Sigmoid colon (tissue), 4 donors: ENCODE data around the gene FANCC.
"Not testable (repeated sequence)": the region's sequence is repeated elsewhere in the genome, so short reads cannot be mapped to it uniquely, and the experiment has no call there.

Experiments
- POLR2AphosphoS5 ChIP-seq, 4 donors: sonication (generic); formaldehyde crosslinking; IDR thresholded peaks; one replicate each; pipeline ENCODE4 v1.6.1; 2017; ENCODE audit warnings: antibody characterized with exemption in 4 of 4
- TF ChIP-seq, protein P1 (sequence below), 4 experiments: fragments of 450-650 bp in 3 of 4; fragments of 200-600 bp in 1 of 4; IDR thresholded peaks; one replicate each; pipeline ENCODE4 v1.5.1; 2016 to 2019; ENCODE audit warnings: antibody characterized with exemption in 4 of 4, mild to moderate bottlenecking in 3 of 4, moderate library complexity in 2 of 4

DNA sequence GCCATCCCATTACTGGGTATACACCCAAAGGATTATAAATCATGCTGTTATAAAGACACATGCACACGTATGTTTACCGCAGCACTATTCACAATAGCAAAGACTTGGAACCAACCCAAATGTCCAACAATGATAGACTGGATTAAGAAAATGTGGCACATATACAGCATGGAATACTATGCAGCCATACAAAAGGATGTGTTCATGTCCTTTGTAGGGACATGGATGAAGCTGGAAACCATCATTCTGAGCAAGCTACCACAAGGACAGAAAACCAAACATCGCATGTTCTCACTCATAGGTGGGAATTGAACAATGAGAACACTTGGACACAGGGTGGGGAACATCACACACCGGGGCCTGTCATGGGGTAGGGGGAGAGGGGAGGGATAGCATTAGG lies 97.2 kb downstream of the FANCC start:
- TF ChIP-seq, protein P1, sequence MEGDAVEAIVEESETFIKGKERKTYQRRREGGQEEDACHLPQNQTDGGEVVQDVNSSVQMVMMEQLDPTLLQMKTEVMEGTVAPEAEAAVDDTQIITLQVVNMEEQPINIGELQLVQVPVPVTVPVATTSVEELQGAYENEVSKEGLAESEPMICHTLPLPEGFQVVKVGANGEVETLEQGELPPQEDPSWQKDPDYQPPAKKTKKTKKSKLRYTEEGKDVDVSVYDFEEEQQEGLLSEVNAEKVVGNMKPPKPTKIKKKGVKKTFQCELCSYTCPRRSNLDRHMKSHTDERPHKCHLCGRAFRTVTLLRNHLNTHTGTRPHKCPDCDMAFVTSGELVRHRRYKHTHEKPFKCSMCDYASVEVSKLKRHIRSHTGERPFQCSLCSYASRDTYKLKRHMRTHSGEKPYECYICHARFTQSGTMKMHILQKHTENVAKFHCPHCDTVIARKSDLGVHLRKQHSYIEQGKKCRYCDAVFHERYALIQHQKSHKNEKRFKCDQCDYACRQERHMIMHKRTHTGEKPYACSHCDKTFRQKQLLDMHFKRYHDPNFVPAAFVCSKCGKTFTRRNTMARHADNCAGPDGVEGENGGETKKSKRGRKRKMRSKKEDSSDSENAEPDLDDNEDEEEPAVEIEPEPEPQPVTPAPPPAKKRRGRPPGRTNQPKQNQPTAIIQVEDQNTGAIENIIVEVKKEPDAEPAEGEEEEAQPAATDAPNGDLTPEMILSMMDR (IDR thresholded peaks at IDR 0.05): not testable (repeated sequence)
- TF ChIP-seq POLR2AphosphoS5 (IDR thresholded peaks at IDR 0.05): not testable (repeated sequence)
